Thymus (tissue), 11 donors: Measurements from ENCODE around the gene PARVG. TPM values are rescaled to one million over a fixed set of nuclear protein-coding genes. Genes with fewer than 3 reads are reported as not detected.

Experiments used
- DNase-seq, 9 donors: peaks; one replicate each; pipeline ENCODE4 v3.0.0-alpha.2; 2013; ENCODE audit warnings: low spot score in 9 of 9, low read depth in 6 of 9, missing footprints in 1 of 9
- H3K27ac ChIP-seq, 2 donors: one replicate each; pipeline ENCODE4 v1.5.1; 2013; ENCODE audit warnings: control low read depth in 1 of 2, low read depth in 1 of 2, low read length in 1 of 2, mild to moderate bottlenecking in 1 of 2, moderate library complexity in 1 of 2
- H3K27me3 ChIP-seq, 2 donors: one replicate each; pipeline ENCODE4 v1.5.1; 2013; ENCODE audit warnings: low read length in 1 of 2; ENCODE audit not compliant: control insufficient read depth in 2 of 2, insufficient read depth in 1 of 2
- H3K36me3 ChIP-seq, 2 donors: one replicate each; pipeline ENCODE4 v1.5.1; 2013; ENCODE audit warnings: low read length in 1 of 2, mild to moderate bottlenecking in 1 of 2, moderate library complexity in 1 of 2; ENCODE audit not compliant: control insufficient read depth in 2 of 2, insufficient read depth in 2 of 2
- H3K4me1 ChIP-seq, 2 donors: one replicate each; pipeline ENCODE4 v1.5.1; 2013; ENCODE audit warnings: low read length in 2 of 2; ENCODE audit not compliant: control insufficient read depth in 2 of 2, insufficient read depth in 2 of 2
- H3K4me3 ChIP-seq, 2 donors: one replicate each; pipeline ENCODE4 v1.5.1; 2013; ENCODE audit warnings: low read length in 2 of 2, control low read depth in 1 of 2, mild to moderate bottlenecking in 1 of 2
- H3K9me3 ChIP-seq, 2 donors: one replicate each; pipeline ENCODE4 v1.5.1; 2013; ENCODE audit warnings: low read length in 1 of 2, mild to moderate bottlenecking in 1 of 2; ENCODE audit not compliant: control insufficient read depth in 2 of 2, insufficient read depth in 1 of 2
- WGBS: extraction: QIAGEN DNeasy Blood & Tissue Kit; methylation state at CpG from one replicate; pipeline ENCODE4 v1.1.7; 2013; 5-methylcytosine and 5-hydroxymethylcytosine counted together
- polyA plus RNA-seq: library from polyadenylated mRNA; stranded (reverse); fragments of 200-250 nt; gene quantifications from one replicate; pipeline ENCODE4 v1.2.3, GENCODE V29; 2013
- total RNA-seq: library from RNA; stranded (reverse); fragments of 120-200 nt; gene quantifications from one replicate; pipeline ENCODE4 v1.2.4, GENCODE V29; 2013
- donor health status: healthy.

PARVG gene
- total and polyA plus RNA-seq, 2 donors: 60.8 to 165 TPM

- DNase-seq: peak in 6 of 9 donors; percentile 11 to 74 (median 46)
- Histone ChIP-seq H3K4me3 (peak overlapping the region; percentile 76 to 82), H3K27me3 (no peaks in the 10 kb centered on the region), H3K36me3 (peaks cover 11 to 12% of the 10 kb centered on the region in 2 donors), H3K9me3 (no peaks in the 10 kb centered on the region), H3K4me1 (peaks cover 12 to 20% of the 10 kb centered on the region in 2 donors), H3K27ac (peak overlapping the region; percentile 76 to 87)
- 5% methylated on average over 40 of the region's 40 CpGs for WGBS
Observed at GRCh38 chr22:44181033-44181911, 547 bp downstream of the PARVG start.

- H3K27me3 ChIP-seq: no peaks in the 10 kb centered on the region
- H3K9me3 ChIP-seq: no peaks in the 10 kb centered on the region
- peak in 2 of 9 donors; percentile 13 to 29 for DNase-seq
- peaks cover 12 to 20% of the 10 kb centered on the region in 2 donors for H3K4me1 ChIP-seq
- peaks cover 13 to 16% of the 10 kb centered on the region in 2 donors for H3K36me3 ChIP-seq
- WGBS: 11% methylated on average over 17 of the region's 17 CpGs
- peak overlapping the region; percentile 76 to 82 for H3K4me3 ChIP-seq
- H3K27ac ChIP-seq: peak overlapping the region; percentile 76 to 87
Observed at GRCh38 chr22:44181912-44182587, 1.3 kb downstream of the PARVG start.

GRCh38 chr22:44182588-44183286 is 2.0 kb downstream of the PARVG start:
- Histone ChIP-seq H3K36me3 (peaks cover 13 to 16% of the 10 kb centered on the region in 2 donors), H3K4me3 (peak overlapping the region; percentile 76 to 82), H3K9me3 (no peaks in the 10 kb centered on the region), H3K27me3 (no peaks in the 10 kb centered on the region), H3K4me1 (peaks cover 12 to 20% of the 10 kb centered on the region in 2 donors), H3K27ac (peak overlapping the region; percentile 76 to 87)
- 42% methylated on average over 17 of the region's 17 CpGs for WGBS
- peak in 6 of 9 donors; percentile 9 to 64 (median 30) for DNase-seq

GRCh38 chr22:44183287-44183588 is 2.5 kb downstream of the PARVG start:
- DNase-seq: no peak
- no peak overlapping the region for H3K27ac ChIP-seq
- WGBS: 89% methylated on average over 8 of the region's 8 CpGs

GRCh38 chr22:44184006-44184405 is 3.3 kb downstream of the PARVG start:
- Histone ChIP-seq H3K9me3 (no peaks in the 10 kb centered on the region), H3K4me3 (no peak overlapping the region), H3K27me3 (no peaks in the 10 kb centered on the region), H3K4me1 (peaks cover 12 to 20% of the 10 kb centered on the region in 2 donors), H3K27ac (no peak overlapping the region), H3K36me3 (peaks cover 13 to 16% of the 10 kb centered on the region in 2 donors)
- DNase-seq: no peak
- WGBS: 98% methylated on average over 4 of the region's 4 CpGs

More at GRCh38 chr22:44183287-44183588, 2.5 kb downstream of the PARVG start:
- no peaks in the 10 kb centered on the region for H3K9me3 ChIP-seq
- peaks cover 13 to 16% of the 10 kb centered on the region in 2 donors for H3K36me3 ChIP-seq
- peaks cover 12 to 20% of the 10 kb centered on the region in 2 donors for H3K4me1 ChIP-seq
- H3K27me3 ChIP-seq: no peaks in the 10 kb centered on the region
- H3K4me3 ChIP-seq: no peak overlapping the region

- Histone ChIP-seq H3K36me3 (peaks cover 13 to 16% of the 10 kb centered on the region in 2 donors), H3K4me1 (peaks cover 12 to 18% of the 10 kb centered on the region in 2 donors), H3K27ac (no peak overlapping the region), H3K27me3 (no peaks in the 10 kb centered on the region), H3K4me3 (no peak overlapping the region), H3K9me3 (no peaks in the 10 kb centered on the region)
- 98% methylated on average over 16 of the region's 16 CpGs for WGBS
- DNase-seq: no peak
Observed at GRCh38 chr22:44185237-44186120, 4.8 kb downstream of the PARVG start.

- Histone ChIP-seq H3K9me3 (no peaks in the 10 kb centered on the region), H3K27me3 (no peaks in the 10 kb centered on the region), H3K27ac (no peak overlapping the region), H3K4me1 (peaks cover 9 to 18% of the 10 kb centered on the region in 2 donors), H3K4me3 (no peak overlapping the region), H3K36me3 (peaks cover 13 to 16% of the 10 kb centered on the region in 2 donors)
- DNase-seq: no peak
- 99% methylated on average over 8 of the region's 8 CpGs for WGBS
Observed at GRCh38 chr22:44186121-44186510, 5.4 kb downstream of the PARVG start.

GRCh38 chr22:44186737-44187136 is 6.0 kb downstream of the PARVG start:
- H3K36me3 ChIP-seq: peaks cover 15 to 16% of the 10 kb centered on the region in 2 donors
- no peak overlapping the region for H3K27ac ChIP-seq
- no peaks in the 10 kb centered on the region for H3K9me3 ChIP-seq
- no peak for DNase-seq
- WGBS: 96% methylated on average over 4 of the region's 4 CpGs
- H3K4me3 ChIP-seq: no peak overlapping the region
- H3K27me3 ChIP-seq: no peaks in the 10 kb centered on the region
- peaks cover 9 to 18% of the 10 kb centered on the region in 2 donors for H3K4me1 ChIP-seq
